ENCODE results near the gene ELAVL3. TPM values are rescaled to one million over a fixed set of nuclear protein-coding genes. Genes with fewer than 3 reads are reported as not detected.

Gene ELAVL3
- total and polyA plus RNA-seq, 2 of the 8 experiments (the other 6 are each of a cell fraction or from before 2014, with no cell fraction given) = 0.80 to 1.0 TPM

DNA sequence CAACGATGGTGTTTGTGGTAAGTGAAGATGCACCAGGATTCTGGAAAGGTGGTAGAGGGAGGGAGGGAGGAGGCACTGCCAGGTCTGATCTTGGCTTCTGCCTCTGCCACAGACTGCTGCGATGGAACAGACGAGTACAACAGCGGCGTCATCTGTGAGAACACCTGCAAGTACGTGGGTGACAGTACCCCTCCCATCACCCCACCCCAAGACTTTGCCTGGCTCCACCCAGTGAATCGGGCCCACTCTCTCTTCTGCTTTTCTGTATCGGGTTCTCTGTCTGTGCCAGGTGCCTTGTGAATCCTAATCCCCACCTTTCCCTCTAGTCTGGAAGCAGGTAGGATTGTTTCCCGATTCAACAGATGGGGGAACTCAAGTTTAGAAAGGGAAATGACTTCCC, 42.9 kb downstream of the ELAVL3 start:
- ChIA-PET POLR2A (ENCODE audit: partially characterized antibody) (interaction anchor here (1.6 to 2.6 kb wide), 2 partner anchors 12 to 15 kb away, joined by 3 to 14 read pairs; no protein-coding TSS in a partner anchor), CTCF (ENCODE audit: partially characterized antibody) (interaction anchor here (1.2 to 13.0 kb wide), 4 partner anchors 8 to 58 kb away, joined by 4 to 192 read pairs (median 8); partner anchors contain the start of genes EPOR, RGL3 and SWSAP1)
- Histone ChIP-seq H3K4me3 (ENCODE audit: extremely low read depth in 1 of 4, insufficient read depth in 2 of 4, low read depth in 3 of 4, low read length in 4 of 4) (no peak overlapping the region), H2BK12ac (ENCODE audit: low read depth, low read length) (no peak overlapping the region), H4K8ac (ENCODE audit: extremely low read depth, insufficient read depth, low read length) (no peak overlapping the region), H3K18ac (ENCODE audit: extremely low read depth, low read length) (no peak overlapping the region), H4K20me1 (replicated peaks in 1 of 2; ENCODE audit: control insufficient read depth in 1 of 2, insufficient read depth in 2 of 2, low read length in 2 of 2) (peaks cover 2 to 5% of the 10 kb centered on the region in 2 experiments), H3K9ac (replicated peaks in 1 of 4; ENCODE audit: extremely low read depth in 1 of 4, low read depth in 3 of 4, low read length in 3 of 4) (no peak overlapping the region), H2BK20ac (ENCODE audit: low read length) (no peak overlapping the region), H3K4me1 (replicated peaks in 1 of 4; ENCODE audit: control insufficient read depth in 3 of 4, insufficient read depth in 4 of 4, low read length in 3 of 4) (peaks cover 0 to 13% (median 7%) of the 10 kb centered on the region in 4 experiments; a peak in 5 of 7 replicates), H2BK15ac (ENCODE audit: low read length) (no peak overlapping the region), H3K4ac (replicated peaks; ENCODE audit: insufficient read length, low read depth, low read length) (no peak overlapping the region), H2BK120ac (replicated peaks; ENCODE audit: low read depth, low read length) (no peak overlapping the region), H3K4me2 (ENCODE audit: insufficient read depth in 1 of 2, low read depth in 2 of 2, low read length in 2 of 2) (no peak overlapping the region), H3K14ac (ENCODE audit: insufficient read length) (no peak overlapping the region), H4K91ac (replicated peaks; ENCODE audit: insufficient read length, low read length) (no peak overlapping the region), H3K79me1 (ENCODE audit: low read depth, low read length) (peaks cover 2% of the 10 kb centered on the region), H3K79me2 (ENCODE audit: control insufficient read depth in 1 of 2, insufficient read depth in 2 of 2, low read length in 2 of 2) (peaks cover 0 to 16% of the 10 kb centered on the region in 2 experiments; a peak in 2 of 4 replicates), H2AK5ac (ENCODE audit: low read depth, low read length) (no peak overlapping the region), H3K56ac (replicated peaks; ENCODE audit: insufficient read length, low read depth, low read length) (no peak overlapping the region), H2AFZ (ENCODE audit: low read length) (no peak overlapping the region), H4K5ac (ENCODE audit: insufficient read length, low read depth, low read length) (no peak overlapping the region), H3K27me3 (replicated peaks in 1 of 4; ENCODE audit: control insufficient read depth in 3 of 4, extremely low read depth in 1 of 4, insufficient read depth in 3 of 4, low read length in 3 of 4) (no peaks in the 10 kb centered on the region), H3K9me3 (ENCODE audit: insufficient read depth in 2 of 2, low read depth in 1 of 2, low read length in 1 of 2) (no peaks in the 10 kb centered on the region), H3K27ac (ENCODE audit: low read depth, low read length) (no peak overlapping the region), H3K23ac (ENCODE audit: insufficient read length) (no peak overlapping the region), H3K23me2 (ENCODE audit: low read depth, low read length) (peaks cover 7% of the 10 kb centered on the region), H3K36me3 (ENCODE audit: control insufficient read depth in 2 of 4, insufficient read depth in 4 of 4, low read length in 3 of 4) (peaks cover 25 to 42% (median 35%) of the 10 kb centered on the region in 4 experiments), H2BK5ac (ENCODE audit: low read depth, low read length) (no peak overlapping the region)
- FAIRE-seq (no peak), DNase-seq (ENCODE audit: low read depth in 1 of 2, low spot score in 2 of 2) (no peak)
- 88% methylated on average over 7 of the region's 9 CpGs; no CpG with 5 or more reads in 1 of the 2 experiments for WGBS, 2 experiments (ENCODE audit: extremely low coverage in 1 of 2, insufficient coverage in 1 of 2, insufficient read length in 1 of 2, insufficient replicate concordance in 2 of 2, low coverage in 1 of 2, low lambda C conversion rate in 2 of 2, missing lambda C conversion rate in 1 of 2)
- TF ChIP-seq SP1 (IDR thresholded peaks at IDR 0.05; ENCODE audit: low read depth, low read length) = no peak
- TF ChIP-seq, protein P1, sequence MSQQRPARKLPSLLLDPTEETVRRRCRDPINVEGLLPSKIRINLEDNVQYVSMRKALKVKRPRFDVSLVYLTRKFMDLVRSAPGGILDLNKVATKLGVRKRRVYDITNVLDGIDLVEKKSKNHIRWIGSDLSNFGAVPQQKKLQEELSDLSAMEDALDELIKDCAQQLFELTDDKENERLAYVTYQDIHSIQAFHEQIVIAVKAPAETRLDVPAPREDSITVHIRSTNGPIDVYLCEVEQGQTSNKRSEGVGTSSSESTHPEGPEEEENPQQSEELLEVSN (IDR thresholded peaks at IDR 0.05) = no peak
- no peak for TF ChIP-seq SP2 (IDR thresholded peaks at IDR 0.05; ENCODE audit: low read length)
- TF ChIP-seq MAFK (IDR thresholded peaks at IDR 0.05; ENCODE audit: low read depth, low read length) = no peak
- no peak for TF ChIP-seq CREB1 (IDR thresholded peaks at IDR 0.05)
- TF ChIP-seq BACH1 (IDR thresholded peaks at IDR 0.05; ENCODE audit: low read length) = no peak
- no peak for TF ChIP-seq GTF2F1 (IDR thresholded peaks at IDR 0.05; ENCODE audit: borderline replicate concordance, low read depth, low read length)
- TF ChIP-seq TCF12 (IDR thresholded peaks at IDR 0.05; ENCODE audit: low read depth, low read length) = no peak
- no peak for TF ChIP-seq POLR2AphosphoS5 (IDR thresholded peaks at IDR 0.05; ENCODE audit: low read depth, low read length)
- no peak for TF ChIP-seq CBX5 (IDR thresholded peaks at IDR 0.05; ENCODE audit: low read depth, low read length)
- no peak for TF ChIP-seq EP300 (IDR thresholded peaks at IDR 0.05; ENCODE audit: borderline replicate concordance in 1 of 2, low read depth in 2 of 2, low read length in 2 of 2)
- TF ChIP-seq TEAD4 (IDR thresholded peaks at IDR 0.05; ENCODE audit: low read depth, low read length) = no peak
- no peak for TF ChIP-seq SRF (IDR thresholded peaks at IDR 0.05; ENCODE audit: low read depth, low read length)
- TF ChIP-seq RNF2 (IDR thresholded peaks at IDR 0.05; ENCODE audit: borderline replicate concordance, low read depth, low read length, missing control alignments, poor library complexity, severe bottlenecking) = no peak
